Measurements from ENCODE around the gene SEMA4C.
A peak's percentile ranks its signal among the peaks of the same experiment; 100 is the strongest.

Gene SEMA4C

DNA sequence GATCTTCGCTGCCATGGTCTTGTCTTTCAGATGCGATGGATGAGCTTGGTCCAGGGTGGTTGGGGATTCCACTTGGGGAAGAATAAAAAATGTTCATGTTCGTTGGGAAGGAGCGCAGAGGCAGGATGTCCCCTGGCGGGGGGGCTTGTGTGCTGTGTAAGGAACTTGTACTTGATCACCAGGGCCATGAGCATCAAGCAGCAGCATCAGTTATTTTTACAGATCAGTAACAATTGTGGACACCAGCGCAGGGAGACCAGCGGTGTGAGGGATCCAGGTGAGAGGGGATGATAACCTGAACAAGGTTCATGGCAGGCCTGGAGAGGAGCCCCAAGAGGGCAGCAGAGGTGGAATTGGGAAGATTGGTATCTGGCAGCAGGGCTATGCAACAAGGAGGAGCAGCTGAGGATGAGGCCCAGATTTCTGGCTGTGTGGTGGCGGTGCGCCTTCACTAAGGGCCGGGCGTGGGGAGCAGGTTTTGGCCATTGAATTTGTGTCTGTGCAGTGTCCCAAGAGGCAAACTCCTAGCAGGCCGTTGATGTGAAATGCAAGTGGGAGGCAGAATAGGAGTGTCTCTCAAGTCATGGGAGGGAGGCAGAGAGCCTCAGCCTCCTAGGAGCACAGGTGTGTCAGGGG is 49.9 kb downstream of the SEMA4C start:
- DNase-seq (ENCODE audit: low read depth), result no peak

DNA sequence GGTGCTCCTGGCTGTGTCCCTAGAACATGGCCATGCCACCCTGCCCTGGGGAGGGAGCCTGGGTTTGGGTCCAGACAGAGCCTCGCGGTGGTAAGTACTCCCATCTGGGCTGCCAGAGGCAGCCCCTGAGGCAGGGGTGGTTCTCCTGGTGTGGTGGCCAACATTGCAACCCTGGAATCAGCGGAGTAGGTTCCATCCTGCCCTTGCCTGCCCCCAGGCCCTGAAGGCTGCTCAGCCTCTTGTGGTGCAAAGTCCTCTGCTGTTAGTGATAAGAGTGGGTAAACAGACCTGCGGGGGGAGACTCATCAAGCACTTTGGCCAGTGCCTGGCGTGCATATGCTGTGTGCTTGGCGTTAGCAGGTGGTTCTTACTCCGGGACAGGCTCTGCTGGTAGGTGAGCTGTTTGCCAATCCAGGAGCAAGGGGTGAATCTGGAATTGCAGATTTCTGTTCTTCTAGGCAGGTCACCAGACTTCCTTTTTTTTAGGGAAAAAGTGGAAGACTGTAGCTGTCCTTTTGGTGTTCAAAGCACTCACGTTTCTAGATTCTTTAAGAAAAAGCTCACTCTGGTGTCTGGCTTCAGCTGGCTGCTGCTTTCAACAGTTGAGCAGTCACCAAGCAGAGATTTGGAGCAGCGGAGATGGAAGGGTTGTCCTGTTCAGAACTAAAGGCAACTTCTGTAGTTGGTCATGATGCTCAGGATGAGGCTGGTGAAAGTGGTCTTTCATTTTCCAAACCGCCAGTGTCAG is 50.6 kb downstream of the SEMA4C start:
- DNase-seq (ENCODE audit: low read depth), result no peak

DNA sequence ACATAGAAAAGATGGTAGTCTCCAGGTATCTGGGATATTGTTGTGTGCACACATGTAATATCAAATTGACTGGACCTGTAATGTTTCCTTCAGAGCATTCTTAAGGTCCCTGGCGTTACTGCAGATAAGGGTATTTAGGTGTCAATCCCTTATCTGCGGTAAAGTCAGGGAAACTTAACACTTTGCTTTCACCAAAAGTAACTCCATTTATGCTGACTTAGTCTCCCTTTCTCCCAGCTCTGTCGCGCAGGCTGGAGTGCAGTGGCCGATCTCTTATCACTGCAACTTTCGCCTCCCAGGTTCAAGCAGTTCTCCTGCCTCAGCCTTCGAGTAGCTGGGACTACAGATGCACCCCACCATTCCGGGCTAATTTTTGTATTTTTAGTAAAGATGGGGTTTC is 52.0 kb downstream of the SEMA4C start:
- DNase-seq (ENCODE audit: low read depth), result no peak

DNA sequence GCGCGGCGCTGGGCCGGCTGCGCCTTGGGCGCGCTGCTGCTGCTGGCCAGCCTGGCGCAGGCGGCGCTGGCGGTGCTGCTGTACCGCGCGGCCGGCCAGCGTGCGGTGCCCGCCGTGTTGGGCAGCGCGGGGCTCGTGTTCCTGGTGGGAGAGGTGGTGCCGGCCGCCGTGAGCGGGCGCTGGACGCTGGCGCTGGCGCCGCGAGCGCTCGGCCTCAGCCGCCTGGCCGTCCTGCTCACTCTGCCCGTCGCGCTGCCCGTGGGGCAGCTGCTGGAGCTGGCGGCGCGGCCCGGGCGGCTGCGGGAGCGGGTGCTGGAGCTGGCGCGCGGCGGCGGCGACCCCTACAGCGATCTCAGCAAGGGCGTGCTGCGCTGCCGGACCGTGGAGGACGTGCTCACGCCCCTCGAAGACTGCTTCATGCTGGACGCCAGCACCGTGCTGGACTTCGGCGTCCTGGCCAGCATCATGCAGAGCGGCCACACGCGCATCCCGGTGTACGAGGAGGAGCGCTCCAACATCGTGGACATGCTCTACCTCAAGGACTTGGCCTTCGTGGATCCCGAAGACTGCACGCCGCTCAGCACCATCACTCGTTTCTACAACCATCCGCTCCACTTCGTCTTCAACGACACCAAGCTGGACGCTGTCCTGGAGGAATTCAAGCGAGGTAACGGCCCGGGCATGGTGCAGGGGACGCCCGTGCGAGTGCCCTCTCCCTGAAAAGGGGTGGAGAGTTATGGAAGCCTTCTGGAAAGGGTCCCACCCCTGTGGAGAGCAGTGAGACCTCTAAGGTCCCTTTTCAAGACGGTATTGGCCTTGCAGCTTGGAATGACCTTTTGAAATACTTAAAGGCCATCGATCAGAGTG is 52.8 kb downstream of the SEMA4C start:
- no peak for DNase-seq (ENCODE audit: low read depth)

DNA sequence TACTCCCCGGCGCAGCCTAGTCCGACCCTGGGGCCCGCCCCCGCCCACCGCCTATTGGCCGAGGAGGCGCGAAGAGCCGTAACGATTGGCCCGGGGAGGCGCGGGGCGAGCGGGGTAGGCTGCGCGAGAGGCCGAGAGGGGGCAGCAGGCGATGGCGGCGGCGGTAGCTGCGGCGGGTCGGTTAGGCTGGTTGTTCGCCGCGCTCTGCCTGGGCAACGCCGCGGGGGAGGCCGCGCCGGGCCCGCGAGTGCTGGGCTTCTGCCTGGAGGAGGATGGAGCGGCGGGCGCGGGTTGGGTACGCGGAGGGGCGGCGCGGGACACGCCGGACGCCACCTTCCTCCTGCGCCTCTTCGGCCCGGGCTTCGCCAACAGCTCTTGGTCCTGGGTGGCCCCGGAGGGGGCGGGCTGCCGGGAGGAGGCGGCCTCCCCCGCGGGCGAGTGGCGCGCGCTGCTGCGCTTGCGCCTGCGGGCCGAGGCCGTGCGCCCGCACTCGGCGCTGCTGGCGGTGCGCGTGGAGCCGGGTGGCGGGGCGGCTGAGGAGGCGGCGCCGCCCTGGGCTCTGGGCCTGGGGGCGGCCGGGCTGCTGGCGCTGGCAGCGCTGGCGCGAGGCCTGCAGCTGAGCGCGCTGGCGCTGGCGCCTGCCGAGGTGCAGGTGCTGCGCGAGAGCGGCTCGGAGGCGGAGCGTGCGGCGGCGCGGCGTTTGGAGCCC is 53.6 kb downstream of the SEMA4C start, which contains the start of gene CNNM3:
Gene CNNM3, plus strand, starts transcription at position 142 of the 709 bp plus-strand sequence. Its CDS starts 10 bp downstream, at position 152.
- peak; percentile 93 for DNase-seq (ENCODE audit: low read depth)

DNA sequence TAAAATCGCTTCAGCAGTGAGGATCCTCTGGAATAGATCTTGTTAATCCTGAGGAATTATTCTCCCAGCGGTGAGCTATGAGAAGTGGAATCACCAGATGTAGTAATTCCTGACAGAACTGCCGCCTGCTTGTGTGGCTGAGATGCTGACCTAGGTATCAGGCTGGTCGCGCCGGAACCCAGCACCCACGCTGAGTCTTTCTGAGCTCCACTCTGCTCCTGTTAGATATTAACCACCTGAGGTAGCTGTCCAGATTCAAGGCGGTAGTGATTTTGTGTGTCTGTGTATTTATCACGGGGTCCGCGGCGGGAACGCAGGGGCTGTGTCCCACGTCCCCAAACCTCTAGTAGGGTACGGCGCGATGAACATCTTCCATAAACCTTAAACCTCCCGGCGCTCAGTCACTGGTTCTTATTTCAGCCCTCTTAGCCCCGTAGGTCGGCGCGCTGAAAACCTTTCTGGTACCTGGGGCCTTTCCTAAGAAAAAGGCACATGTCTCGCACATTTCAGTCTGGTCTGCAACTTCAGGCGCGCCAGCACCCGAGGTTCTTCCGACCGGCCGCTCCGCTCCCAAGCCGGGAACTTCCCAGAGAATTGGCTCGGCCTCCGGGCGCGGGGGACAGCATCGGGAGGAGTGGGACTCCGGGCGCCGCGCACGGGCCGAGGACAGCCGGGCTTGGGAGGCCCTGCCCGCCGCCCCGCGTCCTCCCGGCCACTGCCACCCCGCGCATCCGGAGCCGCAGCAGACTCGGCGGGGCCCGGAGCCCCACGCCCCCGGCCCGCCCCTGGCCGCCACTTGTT is 54.4 kb downstream of the SEMA4C start:
- DNase-seq (ENCODE audit: low read depth), result no peak

DNA sequence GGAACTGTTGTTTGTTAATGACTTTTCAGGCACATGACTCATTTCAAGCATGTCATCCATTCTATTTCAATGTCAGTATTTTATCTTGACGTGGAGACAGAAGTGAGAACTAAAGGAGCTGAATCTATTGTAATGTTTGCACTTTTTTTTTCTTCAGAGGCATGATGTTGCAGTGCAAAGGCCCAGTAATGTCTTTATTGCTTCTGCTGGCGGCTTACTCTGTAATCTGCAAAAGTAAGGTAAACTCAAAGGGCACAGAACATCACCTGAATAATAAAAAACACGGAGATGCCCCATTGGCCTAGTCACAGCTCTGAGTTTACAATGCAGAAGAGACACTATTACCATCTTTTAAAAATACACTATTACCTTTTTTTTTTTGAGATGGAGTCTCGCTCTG is 56.2 kb downstream of the SEMA4C start:
- DNase-seq (ENCODE audit: low read depth), result no peak

DNA sequence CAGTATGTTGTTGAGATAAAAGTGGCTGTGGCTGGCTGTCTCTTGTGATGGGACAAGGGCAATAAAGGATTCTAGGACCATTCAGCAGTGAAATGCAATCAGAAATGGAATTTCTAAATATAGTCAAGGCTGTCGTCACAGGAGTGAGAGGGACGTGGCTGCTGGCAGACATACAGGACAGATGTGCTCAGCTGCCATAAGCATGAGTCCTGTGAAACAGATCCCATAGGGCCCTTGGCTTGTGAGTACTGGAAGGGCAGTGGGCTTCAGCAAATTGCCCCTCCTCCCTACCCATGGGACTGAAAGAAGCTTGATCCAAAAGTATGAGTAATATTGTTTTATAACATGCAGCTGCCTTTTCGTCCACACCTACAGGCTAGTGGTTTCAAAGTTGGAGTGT is 58.0 kb downstream of the SEMA4C start:
- DNase-seq (ENCODE audit: low read depth), result no peak

DNA sequence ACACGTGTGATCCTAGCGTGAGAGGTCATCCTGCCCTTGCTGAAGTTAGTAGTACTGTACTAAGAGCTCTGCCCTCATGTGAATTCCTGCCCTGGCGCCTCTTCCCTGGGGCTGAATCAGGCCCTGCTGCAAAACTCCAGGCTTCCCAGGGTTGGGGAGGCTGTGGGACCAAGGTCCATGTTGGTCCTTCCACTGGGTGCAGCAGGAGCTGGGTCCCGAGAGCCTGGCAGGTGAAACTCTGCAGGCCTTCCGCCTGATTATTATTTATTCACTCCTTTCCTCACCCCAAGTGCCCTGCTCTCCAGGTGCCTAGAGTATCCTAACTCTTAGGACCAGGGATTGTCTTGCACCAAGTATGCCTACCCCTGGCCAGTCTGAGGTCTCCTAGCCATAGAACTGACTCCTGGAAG is 59.1 kb downstream of the SEMA4C start:
- DNase-seq (ENCODE audit: low read depth), result no peak

DNA sequence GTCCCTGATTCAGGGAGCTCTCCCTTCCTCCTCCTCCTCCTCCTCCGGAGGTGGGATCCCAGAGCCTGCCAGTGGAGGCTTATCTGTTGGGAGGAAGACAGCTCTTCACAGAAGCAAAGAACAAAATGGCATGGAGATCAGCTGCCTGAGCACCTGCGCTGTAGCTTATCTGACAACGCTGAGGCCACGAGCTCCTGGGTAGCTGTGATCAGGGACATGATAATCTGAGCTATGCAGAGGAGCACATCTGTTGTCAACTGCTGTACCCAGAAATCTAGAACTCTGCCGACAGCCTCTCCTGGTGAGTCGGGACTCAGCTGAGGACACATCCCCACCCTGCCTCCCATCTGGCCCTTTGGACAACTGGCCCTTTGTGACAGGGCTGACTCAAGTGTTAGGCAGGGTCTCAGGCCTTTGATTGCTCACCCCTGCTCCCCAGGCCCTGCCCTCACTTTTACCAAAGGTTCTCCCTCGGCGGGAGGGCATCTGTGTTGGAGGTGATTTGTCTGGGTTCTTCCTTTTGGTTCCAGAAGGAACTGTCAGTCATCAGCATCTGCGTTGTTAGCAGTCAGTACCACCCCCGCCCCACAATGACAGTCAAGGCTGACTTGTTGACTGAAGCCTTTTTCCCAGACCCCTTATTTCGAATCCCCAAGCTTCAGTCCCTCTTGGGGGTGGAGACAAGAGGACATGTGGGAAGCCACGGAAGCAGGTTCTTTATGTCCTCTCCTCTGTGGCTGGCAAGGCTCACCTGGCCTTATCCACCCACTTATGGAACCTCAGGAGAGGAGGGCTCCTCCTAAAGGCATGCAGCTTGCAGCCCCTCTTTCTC is 59.7 kb downstream of the SEMA4C start:
- no peak for DNase-seq (ENCODE audit: low read depth)

Data from stimulated activated CD8-positive, alpha-beta memory T cell treated with anti-CD3 and anti-CD28 coated beads, Interleukin-7, amount 100 ng/mL, for 24 hours (primary cell).